ENCODE measurements around the gene TMA7B. TPM values are rescaled to one million over a fixed set of nuclear protein-coding genes. Genes with fewer than 3 reads are reported as not detected.

Gene TMA7B
- total RNA-seq, 6 experiments from 2014 or later = not detected

- Mint-ChIP-seq H3K4me1 (ENCODE audit: low read depth) (peaks cover 14% of the 10 kb centered on the region), H3K9me3 (no peaks in the 10 kb centered on the region), H3K27ac (no peak overlapping the region), H3K4me3 (no peak overlapping the region), H3K36me3 (ENCODE audit: low read depth) (no peaks in the 10 kb centered on the region), H3K27me3 (ENCODE audit: insufficient read depth) (peaks cover 34% of the 10 kb centered on the region)
- no peak for TF ChIP-seq CTCF (IDR thresholded peaks at IDR 0.05)
- no peak for DNase-seq
Measured at GRCh38 chr22:40004836-40005235, 44.6 kb downstream of the TMA7B start.

GRCh38 chr22:40006641-40007040, 46.4 kb downstream of the TMA7B start:
- H3K4me3 Mint-ChIP-seq = no peak overlapping the region
- H3K9me3 Mint-ChIP-seq = no peaks in the 10 kb centered on the region
- H3K27ac Mint-ChIP-seq = no peak overlapping the region
- peaks cover 8% of the 10 kb centered on the region for H3K4me1 Mint-ChIP-seq (ENCODE audit: low read depth)
- no peak for DNase-seq
- H3K36me3 Mint-ChIP-seq (ENCODE audit: low read depth) = no peaks in the 10 kb centered on the region
- no peak for TF ChIP-seq CTCF (IDR thresholded peaks at IDR 0.05)
- peaks cover 32% of the 10 kb centered on the region for H3K27me3 Mint-ChIP-seq (ENCODE audit: insufficient read depth)

GRCh38 chr22:40007853-40008710, 47.9 kb downstream of the TMA7B start:
- peaks cover 24% of the 10 kb centered on the region for H3K27me3 Mint-ChIP-seq (ENCODE audit: insufficient read depth)
- no peaks in the 10 kb centered on the region for H3K36me3 Mint-ChIP-seq (ENCODE audit: low read depth)
- H3K4me3 Mint-ChIP-seq = no peak overlapping the region
- no peaks in the 10 kb centered on the region for H3K9me3 Mint-ChIP-seq
- no peak for DNase-seq
- TF ChIP-seq CTCF (IDR thresholded peaks at IDR 0.05) = no peak
- H3K4me1 Mint-ChIP-seq (ENCODE audit: low read depth) = no peaks in the 10 kb centered on the region; the same call in 1 of the 2 replicates
- H3K27ac Mint-ChIP-seq = no peak overlapping the region

- H3K27ac Mint-ChIP-seq = no peak overlapping the region
- peaks cover 24% of the 10 kb centered on the region for H3K27me3 Mint-ChIP-seq (ENCODE audit: insufficient read depth)
- H3K4me1 Mint-ChIP-seq (ENCODE audit: low read depth) = no peaks in the 10 kb centered on the region; the same call in 1 of the 2 replicates
- H3K9me3 Mint-ChIP-seq = no peaks in the 10 kb centered on the region
- H3K36me3 Mint-ChIP-seq (ENCODE audit: low read depth) = no peaks in the 10 kb centered on the region
- no peak overlapping the region for H3K4me3 Mint-ChIP-seq
- TF ChIP-seq CTCF (IDR thresholded peaks at IDR 0.05) = no peak
- DNase-seq = no peak
Measured at GRCh38 chr22:40008726-40009291, 48.6 kb downstream of the TMA7B start.

- H3K4me1 Mint-ChIP-seq (ENCODE audit: low read depth) = no peaks in the 10 kb centered on the region; the same call in 1 of the 2 replicates
- no peaks in the 10 kb centered on the region for H3K36me3 Mint-ChIP-seq (ENCODE audit: low read depth)
- H3K4me3 Mint-ChIP-seq = no peak overlapping the region
- no peaks in the 10 kb centered on the region for H3K9me3 Mint-ChIP-seq
- no peak for DNase-seq
- TF ChIP-seq CTCF (IDR thresholded peaks at IDR 0.05) = no peak
- no peak overlapping the region for H3K27ac Mint-ChIP-seq
- H3K27me3 Mint-ChIP-seq (ENCODE audit: insufficient read depth) = peaks cover 26% of the 10 kb centered on the region
Measured at GRCh38 chr22:40009292-40009774, 49.1 kb downstream of the TMA7B start.
